HEK293 (cell line): ENCODE measurements around the gene UNG.

Experiments used
- BCL11B ChIP-seq: fragments of 450-650 bp; formaldehyde crosslinking; IDR thresholded peaks from 2 replicates; pipeline ENCODE4 v1.5.1; 2016; ENCODE audit warnings: low read depth, missing biosample characterization, missing genetic modification characterization
- GLIS1 ChIP-seq: fragments of 450-650 bp; formaldehyde crosslinking; IDR thresholded peaks from 2 replicates; pipeline ENCODE4 v1.5.1; 2016; ENCODE audit warnings: missing biosample characterization, missing genetic modification characterization
- GLIS2 ChIP-seq: fragments of 450-650 bp; formaldehyde crosslinking; IDR thresholded peaks from 2 replicates; pipeline ENCODE4 v1.5.1; 2016; ENCODE audit warnings: missing biosample characterization, missing genetic modification characterization
- HOXA7 ChIP-seq: sonication (generic); formaldehyde crosslinking; IDR thresholded peaks from 2 replicates; pipeline ENCODE4 v1.8.1; 2022; ENCODE audit warnings: missing genetic modification reagents, borderline replicate concordance
- REPIN1 ChIP-seq: fragments of 450-650 bp; formaldehyde crosslinking; IDR thresholded peaks from 2 replicates; pipeline ENCODE4 v1.5.1; 2017; ENCODE audit warnings: missing biosample characterization, missing genetic modification characterization, low read depth
- SP7 ChIP-seq: fragments of 450-650 bp; formaldehyde crosslinking; IDR thresholded peaks from 2 replicates; pipeline ENCODE4 v1.5.1; 2016; ENCODE audit warnings: missing biosample characterization, missing genetic modification characterization
- WT1 ChIP-seq: fragments of 450-650 bp; formaldehyde crosslinking; IDR thresholded peaks from 2 replicates; pipeline ENCODE4 v1.5.1; 2016; ENCODE audit warnings: missing biosample characterization, missing genetic modification characterization
- YY2 ChIP-seq: fragments of 450-650 bp; formaldehyde crosslinking; IDR thresholded peaks from 2 replicates; pipeline ENCODE4 v1.5.1; 2016; ENCODE audit warnings: missing biosample characterization, missing genetic modification characterization
- ZBTB1 ChIP-seq: fragments of 450-650 bp; formaldehyde crosslinking; IDR thresholded peaks from 2 replicates; pipeline ENCODE4 v1.5.1; 2016; ENCODE audit warnings: missing biosample characterization, missing genetic modification characterization
- ZBTB11 ChIP-seq: fragments of 450-650 bp; formaldehyde crosslinking; conservative IDR thresholded peaks from 2 replicates; pipeline ENCODE4 v1.5.1; 2016; ENCODE audit warnings: low read depth, missing biosample characterization, missing genetic modification characterization
- ZFP41 ChIP-seq: fragments of 450-650 bp; formaldehyde crosslinking; IDR thresholded peaks from 2 replicates; pipeline ENCODE4 v1.5.1; 2016; ENCODE audit warnings: missing biosample characterization, missing genetic modification characterization, borderline replicate concordance
- ZNF132 ChIP-seq: fragments of 450-650 bp; formaldehyde crosslinking; IDR thresholded peaks from 2 replicates; pipeline ENCODE4 v1.5.1; 2017; ENCODE audit warnings: missing biosample characterization, missing genetic modification characterization, borderline replicate concordance
- ZNF157 ChIP-seq: fragments of 450-650 bp; formaldehyde crosslinking; IDR thresholded peaks from 2 replicates; pipeline ENCODE4 v1.5.1; 2016; ENCODE audit warnings: missing biosample characterization, missing genetic modification characterization
- ZNF174 ChIP-seq: fragments of 450-650 bp; formaldehyde crosslinking; IDR thresholded peaks from 2 replicates; pipeline ENCODE4 v1.5.0; 2017; ENCODE audit warnings: missing biosample characterization, mild to moderate bottlenecking, missing genetic modification characterization
- ZNF175 ChIP-seq: fragments of 450-650 bp; formaldehyde crosslinking; IDR thresholded peaks from 2 replicates; pipeline ENCODE4 v1.5.1; 2016; ENCODE audit warnings: missing biosample characterization, missing genetic modification characterization
- ZNF2 ChIP-seq: fragments of 450-650 bp; formaldehyde crosslinking; IDR thresholded peaks from 2 replicates; pipeline ENCODE4 v1.5.1; 2016; ENCODE audit warnings: missing biosample characterization, missing genetic modification characterization
- ZNF211 ChIP-seq: fragments of 450-650 bp; formaldehyde crosslinking; IDR thresholded peaks from 2 replicates; pipeline ENCODE4 v1.5.1; 2016; ENCODE audit warnings: low read depth, missing biosample characterization, missing genetic modification characterization
- ZNF324 ChIP-seq: fragments of 450-650 bp; formaldehyde crosslinking; IDR thresholded peaks from 2 replicates; pipeline ENCODE4 v1.5.1; 2016; ENCODE audit warnings: missing biosample characterization, missing genetic modification characterization
- ZNF37A ChIP-seq: fragments of 450-650 bp; IDR thresholded peaks from 2 replicates; pipeline ENCODE4 v1.5.1; 2018; ENCODE audit warnings: missing biosample characterization, missing genetic modification characterization
- ZNF529 ChIP-seq: fragments of 450-650 bp; formaldehyde crosslinking; IDR thresholded peaks from 2 replicates; pipeline ENCODE4 v1.5.1; 2017; ENCODE audit warnings: missing genetic modification characterization, missing biosample characterization; ENCODE audit not compliant: insufficient replicate concordance
- ZNF621 ChIP-seq: fragments of 450-650 bp; formaldehyde crosslinking; IDR thresholded peaks from 2 replicates; pipeline ENCODE4 v1.5.1; 2017; ENCODE audit warnings: missing biosample characterization, missing genetic modification characterization
- ZNF623 ChIP-seq: fragments of 450-650 bp; formaldehyde crosslinking; IDR thresholded peaks from 2 replicates; pipeline ENCODE4 v1.5.1; 2016; ENCODE audit warnings: missing biosample characterization, missing genetic modification characterization
- ZNF626 ChIP-seq: fragments of 450-650 bp; sonication (Bioruptor Pico); formaldehyde crosslinking; IDR thresholded peaks from 2 replicates; pipeline ENCODE4 v1.5.1; 2018; ENCODE audit warnings: missing biosample characterization, missing genetic modification characterization, inconsistent platforms
- ZNF654 ChIP-seq: fragments of 450-650 bp; formaldehyde crosslinking; IDR thresholded peaks from 2 replicates; pipeline ENCODE4 v1.5.1; 2016; ENCODE audit warnings: low read depth, missing biosample characterization, missing genetic modification characterization
- ZNF670 ChIP-seq: fragments of 450-650 bp; formaldehyde crosslinking; IDR thresholded peaks from 2 replicates; pipeline ENCODE4 v1.5.1; 2016; ENCODE audit warnings: missing biosample characterization, missing genetic modification characterization, low read depth
- ZNF785 ChIP-seq: fragments of 450-650 bp; formaldehyde crosslinking; IDR thresholded peaks from 2 replicates; pipeline ENCODE4 v1.5.1; 2016; ENCODE audit warnings: missing biosample characterization, missing genetic modification characterization
- ZSCAN30 ChIP-seq: fragments of 450-650 bp; IDR thresholded peaks from 2 replicates; pipeline ENCODE4 v1.5.1; 2018; ENCODE audit warnings: missing biosample characterization, mild to moderate bottlenecking, missing genetic modification characterization, moderate library complexity
- ZXDB ChIP-seq: fragments of 450-650 bp; formaldehyde crosslinking; IDR thresholded peaks from 2 replicates; pipeline ENCODE4 v1.5.1; 2016; ENCODE audit warnings: missing biosample characterization, missing genetic modification characterization
- TF ChIP-seq, protein P1 (sequence below): fragments of 450-650 bp; formaldehyde crosslinking; IDR thresholded peaks from 2 replicates; pipeline ENCODE4 v1.5.1; 2016; ENCODE audit warnings: missing biosample characterization, missing genetic modification characterization
- TF ChIP-seq, protein P2 (sequence below): IDR thresholded peaks from 2 replicates; pipeline ENCODE4 v1.6.1; 2011; ENCODE audit warnings: mild to moderate bottlenecking, low read depth, low read length, borderline replicate concordance
- TF ChIP-seq, protein P3 (sequence below): fragments of 450-650 bp; formaldehyde crosslinking; IDR thresholded peaks from 2 replicates; pipeline ENCODE4 v1.5.1; 2016; ENCODE audit warnings: missing biosample characterization, missing genetic modification characterization

The UNG gene

GRCh38 chr12:109052414-109053323, 44.7 kb upstream of the UNG start, which contains the start of gene USP30 (continued):
- TF ChIP-seq REPIN1 = peak; percentile 89; the same call in 1 of the 2 replicates
- peak; percentile 100 for TF ChIP-seq ZBTB11 (tag by site-specific recombination)
- peak; percentile 100 for TF ChIP-seq GLIS2
- TF ChIP-seq ZNF654 = 0 out of 2 replicates have a peak, but pooled peaks have one; percentile 2
- 0 out of 2 replicates have a peak, but pooled peaks have one; percentile 65 for TF ChIP-seq ZNF174
- no peak for TF ChIP-seq ZNF37A
- TF ChIP-seq GLIS1 (tag by site-specific recombination) = peak; percentile 98
- TF ChIP-seq ZNF132 (tag by site-specific recombination) = no peak
- no peak for TF ChIP-seq HOXA7
- TF ChIP-seq ZNF157 (tag by site-specific recombination) = no peak
- TF ChIP-seq BCL11B = no peak
- peak; percentile 96 for TF ChIP-seq ZNF2 (tag by site-specific recombination)
- TF ChIP-seq ZNF670 (tag by site-specific recombination) = no peak
- TF ChIP-seq ZNF529 (tag by site-specific recombination) = no peak
- peak; percentile 99 for TF ChIP-seq ZNF324 (tag by site-specific recombination)
- TF ChIP-seq YY2 = peak; percentile 90
- peak; percentile 83; the same call in 1 of the 2 replicates for TF ChIP-seq ZNF626 (tag by site-specific recombination)
- TF ChIP-seq ZBTB1 (tag by site-specific recombination) = no peak
- TF ChIP-seq, protein P1, sequence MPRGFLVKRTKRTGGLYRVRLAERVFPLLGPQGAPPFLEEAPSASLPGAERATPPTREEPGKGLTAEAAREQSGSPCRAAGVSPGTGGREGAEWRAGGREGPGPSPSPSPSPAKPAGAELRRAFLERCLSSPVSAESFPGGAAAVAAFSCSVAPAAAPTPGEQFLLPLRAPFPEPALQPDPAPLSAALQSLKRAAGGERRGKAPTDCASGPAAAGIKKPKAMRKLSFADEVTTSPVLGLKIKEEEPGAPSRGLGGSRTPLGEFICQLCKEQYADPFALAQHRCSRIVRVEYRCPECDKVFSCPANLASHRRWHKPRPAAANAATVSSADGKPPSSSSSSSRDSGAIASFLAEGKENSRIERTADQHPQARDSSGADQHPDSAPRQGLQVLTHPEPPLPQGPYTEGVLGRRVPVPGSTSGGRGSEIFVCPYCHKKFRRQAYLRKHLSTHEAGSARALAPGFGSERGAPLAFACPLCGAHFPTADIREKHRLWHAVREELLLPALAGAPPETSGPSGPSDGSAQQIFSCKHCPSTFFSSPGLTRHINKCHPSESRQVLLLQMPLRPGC = peak; percentile 96
- TF ChIP-seq, protein P2, sequence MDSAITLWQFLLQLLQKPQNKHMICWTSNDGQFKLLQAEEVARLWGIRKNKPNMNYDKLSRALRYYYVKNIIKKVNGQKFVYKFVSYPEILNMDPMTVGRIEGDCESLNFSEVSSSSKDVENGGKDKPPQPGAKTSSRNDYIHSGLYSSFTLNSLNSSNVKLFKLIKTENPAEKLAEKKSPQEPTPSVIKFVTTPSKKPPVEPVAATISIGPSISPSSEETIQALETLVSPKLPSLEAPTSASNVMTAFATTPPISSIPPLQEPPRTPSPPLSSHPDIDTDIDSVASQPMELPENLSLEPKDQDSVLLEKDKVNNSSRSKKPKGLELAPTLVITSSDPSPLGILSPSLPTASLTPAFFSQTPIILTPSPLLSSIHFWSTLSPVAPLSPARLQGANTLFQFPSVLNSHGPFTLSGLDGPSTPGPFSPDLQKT = no peak
- TF ChIP-seq, protein P3, sequence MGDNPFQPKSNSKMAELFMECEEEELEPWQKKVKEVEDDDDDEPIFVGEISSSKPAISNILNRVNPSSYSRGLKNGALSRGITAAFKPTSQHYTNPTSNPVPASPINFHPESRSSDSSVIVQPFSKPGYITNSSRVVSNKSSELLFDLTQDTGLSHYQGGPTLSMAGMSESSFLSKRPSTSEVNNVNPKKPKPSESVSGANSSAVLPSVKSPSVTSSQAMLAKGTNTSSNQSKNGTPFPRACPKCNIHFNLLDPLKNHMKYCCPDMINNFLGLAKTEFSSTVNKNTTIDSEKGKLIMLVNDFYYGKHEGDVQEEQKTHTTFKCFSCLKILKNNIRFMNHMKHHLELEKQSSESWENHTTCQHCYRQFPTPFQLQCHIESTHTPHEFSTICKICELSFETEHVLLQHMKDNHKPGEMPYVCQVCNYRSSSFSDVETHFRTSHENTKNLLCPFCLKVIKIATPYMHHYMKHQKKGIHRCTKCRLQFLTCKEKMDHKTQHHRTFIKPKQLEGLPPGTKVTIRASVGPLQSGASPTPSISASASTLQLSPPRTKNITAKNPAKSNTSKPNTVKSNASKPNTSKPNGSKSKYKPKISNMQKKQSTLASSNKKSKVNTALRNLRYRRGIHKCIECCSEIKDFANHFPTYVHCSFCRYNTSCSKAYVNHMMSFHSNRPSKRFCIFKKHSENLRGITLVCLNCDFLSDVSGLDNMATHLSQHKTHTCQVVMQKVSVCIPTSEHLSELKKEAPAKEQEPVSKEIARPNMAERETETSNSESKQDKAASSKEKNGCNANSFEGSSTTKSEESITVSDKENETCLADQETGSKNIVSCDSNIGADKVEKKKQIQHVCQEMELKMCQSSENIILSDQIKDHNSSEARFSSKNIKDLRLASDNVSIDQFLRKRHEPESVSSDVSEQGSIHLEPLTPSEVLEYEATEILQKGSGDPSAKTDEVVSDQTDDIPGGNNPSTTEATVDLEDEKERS = peak; percentile 43; the same call in 1 of the 2 replicates
- TF ChIP-seq ZNF211 = no peak
- TF ChIP-seq SP7 = peak; percentile 95
- 0 out of 2 replicates have a peak, but pooled peaks have one; percentile 74 for TF ChIP-seq ZFP41 (tag by site-specific recombination)
- peak; percentile 46 for TF ChIP-seq ZNF623
- TF ChIP-seq ZNF785 (tag by site-specific recombination) = peak; percentile 77
- TF ChIP-seq WT1 = no peak; the same call in 1 of the 2 replicates
- no peak for TF ChIP-seq ZNF175 (tag by site-specific recombination)
- TF ChIP-seq ZXDB (tag by site-specific recombination) = peak; percentile 97
- no peak for TF ChIP-seq ZNF621
- TF ChIP-seq ZSCAN30 (tag by site-specific recombination) = peak; percentile 98
